Neural crest cell (in vitro differentiated cells): ENCODE data around the gene CSNK2B. TPM values are rescaled to one million over a fixed set of nuclear protein-coding genes. Genes with fewer than 3 reads are reported as not detected.

ENCODE experiments used
- DNase-seq: peaks from one replicate; pipeline ENCODE4 v3.0.0; 2021; ENCODE audit warnings: low read depth, mixed read lengths, low spot score
- H3K27ac Mint-ChIP-seq: one replicate; pipeline ENCODE4 v1.8.0; 2021; ENCODE audit warnings: mild to moderate bottlenecking, mixed read lengths; ENCODE audit not compliant: unreplicated experiment
- H3K27me3 Mint-ChIP-seq: 2 replicates; pipeline ENCODE4 v1.8.0; 2021; ENCODE audit warnings: low read depth, mild to moderate bottlenecking, mixed read lengths
- H3K36me3 Mint-ChIP-seq: 2 replicates; pipeline ENCODE4 v1.8.0; 2021; ENCODE audit warnings: low read depth, mild to moderate bottlenecking, mixed read lengths
- H3K4me1 Mint-ChIP-seq: 2 replicates; pipeline ENCODE4 v1.8.0; 2021; ENCODE audit warnings: mixed read lengths
- H3K4me3 Mint-ChIP-seq: one replicate; pipeline ENCODE4 v1.8.0; 2021; ENCODE audit warnings: mild to moderate bottlenecking, mixed read lengths
- H3K9me3 Mint-ChIP-seq: 2 replicates; pipeline ENCODE4 v1.8.0; 2021; ENCODE audit warnings: mixed read lengths
- total RNA-seq: library from RNA; stranded (reverse); gene quantifications from 2 replicates; pipeline ENCODE4 v1.2.1, GENCODE V29; 2021
- TF ChIP-seq, protein P1 (sequence below): fragments of 200-600 bp; sonication (generic); conservative IDR thresholded peaks from 2 replicates; pipeline ENCODE4 v1.5.0; 2021; ENCODE audit warnings: antibody characterized with exemption, mild to moderate bottlenecking

Gene CSNK2B
- total RNA-seq, 1 donor from 2014 or later = 188 TPM

DNA sequence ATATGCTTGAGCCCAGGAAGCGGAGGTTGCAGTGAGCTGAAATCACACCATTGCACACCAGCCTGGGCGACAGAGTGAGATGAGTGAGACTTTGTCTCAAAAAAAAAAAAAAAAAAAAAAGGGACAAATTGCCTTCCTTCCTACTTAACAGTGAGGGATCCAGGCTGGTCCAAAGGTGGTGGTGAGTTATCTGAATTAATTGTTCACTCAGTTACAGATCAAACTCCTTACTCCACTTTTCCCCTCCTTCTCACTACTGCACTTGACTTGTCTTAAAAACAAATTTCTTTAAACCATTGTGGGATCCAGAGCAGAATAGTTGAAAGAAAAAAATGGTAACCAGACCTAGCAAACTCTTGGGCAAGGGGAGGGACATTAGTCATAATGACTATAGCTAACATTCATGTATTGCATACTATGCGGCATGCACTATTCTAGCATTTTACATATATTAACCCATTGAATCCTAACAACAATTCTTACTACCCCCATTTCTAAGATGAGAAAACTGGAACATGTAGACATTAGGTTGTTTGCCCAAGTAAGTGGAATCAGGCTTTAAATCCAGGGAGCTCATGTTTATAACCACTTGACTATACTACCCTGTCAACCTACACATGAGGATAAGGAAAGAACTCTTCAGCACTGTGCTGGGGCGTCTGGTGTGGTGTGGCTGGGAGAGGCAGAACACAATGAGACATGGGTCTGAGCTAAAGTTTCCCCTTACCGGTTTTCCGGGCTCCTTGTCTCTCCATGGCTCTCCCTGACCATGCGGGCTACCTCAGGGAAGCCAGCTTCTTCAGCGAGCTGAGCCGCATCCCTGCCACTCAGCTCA is 2.5 kb upstream of the CSNK2B start:
- Mint-ChIP-seq H3K4me3 (peak overlapping the region; percentile 93), H3K27me3 (no peaks in the 10 kb centered on the region), H3K36me3 (peaks cover 8% of the 10 kb centered on the region), H3K9me3 (no peaks in the 10 kb centered on the region), H3K27ac (no peak overlapping the region), H3K4me1 (peaks cover 60% of the 10 kb centered on the region)
- DNase-seq = no peak
- TF ChIP-seq, protein P1, sequence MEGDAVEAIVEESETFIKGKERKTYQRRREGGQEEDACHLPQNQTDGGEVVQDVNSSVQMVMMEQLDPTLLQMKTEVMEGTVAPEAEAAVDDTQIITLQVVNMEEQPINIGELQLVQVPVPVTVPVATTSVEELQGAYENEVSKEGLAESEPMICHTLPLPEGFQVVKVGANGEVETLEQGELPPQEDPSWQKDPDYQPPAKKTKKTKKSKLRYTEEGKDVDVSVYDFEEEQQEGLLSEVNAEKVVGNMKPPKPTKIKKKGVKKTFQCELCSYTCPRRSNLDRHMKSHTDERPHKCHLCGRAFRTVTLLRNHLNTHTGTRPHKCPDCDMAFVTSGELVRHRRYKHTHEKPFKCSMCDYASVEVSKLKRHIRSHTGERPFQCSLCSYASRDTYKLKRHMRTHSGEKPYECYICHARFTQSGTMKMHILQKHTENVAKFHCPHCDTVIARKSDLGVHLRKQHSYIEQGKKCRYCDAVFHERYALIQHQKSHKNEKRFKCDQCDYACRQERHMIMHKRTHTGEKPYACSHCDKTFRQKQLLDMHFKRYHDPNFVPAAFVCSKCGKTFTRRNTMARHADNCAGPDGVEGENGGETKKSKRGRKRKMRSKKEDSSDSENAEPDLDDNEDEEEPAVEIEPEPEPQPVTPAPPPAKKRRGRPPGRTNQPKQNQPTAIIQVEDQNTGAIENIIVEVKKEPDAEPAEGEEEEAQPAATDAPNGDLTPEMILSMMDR = no peak

DNA sequence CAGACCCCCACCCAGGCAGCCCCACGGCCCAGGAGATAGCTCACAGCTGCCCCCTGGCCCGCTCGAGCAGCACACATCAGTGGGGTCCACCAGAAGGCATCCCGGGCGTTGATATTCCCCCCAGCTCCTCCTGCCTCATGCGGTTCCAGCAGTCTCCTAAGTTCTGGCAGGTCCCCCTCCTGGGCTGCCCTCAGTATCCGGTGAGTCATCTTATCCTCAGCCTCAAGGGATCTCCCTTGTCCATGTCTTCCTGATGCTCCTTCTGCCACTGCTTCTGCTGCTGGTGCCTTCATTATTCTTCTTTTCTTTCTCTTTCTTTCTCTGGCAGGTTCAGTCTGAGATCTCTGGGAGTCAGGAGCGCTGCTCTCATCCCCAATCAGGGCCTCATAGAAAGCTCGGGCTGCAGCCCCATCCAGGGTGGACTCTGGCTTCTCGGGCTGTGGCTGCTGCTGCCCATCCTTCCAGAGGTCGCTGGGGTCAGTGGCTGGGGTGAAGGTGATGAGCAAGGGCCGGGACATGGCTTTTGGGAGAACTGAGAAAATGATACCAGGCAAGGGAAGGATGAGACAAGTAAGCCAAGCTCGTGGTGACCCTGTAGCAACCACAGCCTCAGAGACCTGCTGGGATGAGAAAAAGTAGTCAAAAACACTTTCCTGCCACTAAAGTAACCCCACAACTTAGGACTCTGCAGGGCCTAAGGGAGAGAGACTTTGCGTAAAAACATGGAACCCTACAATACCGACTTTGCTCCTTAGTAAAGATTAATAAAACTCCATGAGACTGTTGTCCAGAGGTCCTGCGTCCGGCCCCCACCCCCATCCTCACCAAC is 1.7 kb upstream of the CSNK2B start:
- Mint-ChIP-seq H3K27ac (peak overlapping the region; percentile 81), H3K4me1 (peaks cover 53% of the 10 kb centered on the region), H3K4me3 (peak overlapping the region; percentile 93), H3K9me3 (no peaks in the 10 kb centered on the region), H3K27me3 (no peaks in the 10 kb centered on the region), H3K36me3 (peaks cover 8% of the 10 kb centered on the region)
- TF ChIP-seq, protein P1 = no peak
- no peak for DNase-seq

DNA sequence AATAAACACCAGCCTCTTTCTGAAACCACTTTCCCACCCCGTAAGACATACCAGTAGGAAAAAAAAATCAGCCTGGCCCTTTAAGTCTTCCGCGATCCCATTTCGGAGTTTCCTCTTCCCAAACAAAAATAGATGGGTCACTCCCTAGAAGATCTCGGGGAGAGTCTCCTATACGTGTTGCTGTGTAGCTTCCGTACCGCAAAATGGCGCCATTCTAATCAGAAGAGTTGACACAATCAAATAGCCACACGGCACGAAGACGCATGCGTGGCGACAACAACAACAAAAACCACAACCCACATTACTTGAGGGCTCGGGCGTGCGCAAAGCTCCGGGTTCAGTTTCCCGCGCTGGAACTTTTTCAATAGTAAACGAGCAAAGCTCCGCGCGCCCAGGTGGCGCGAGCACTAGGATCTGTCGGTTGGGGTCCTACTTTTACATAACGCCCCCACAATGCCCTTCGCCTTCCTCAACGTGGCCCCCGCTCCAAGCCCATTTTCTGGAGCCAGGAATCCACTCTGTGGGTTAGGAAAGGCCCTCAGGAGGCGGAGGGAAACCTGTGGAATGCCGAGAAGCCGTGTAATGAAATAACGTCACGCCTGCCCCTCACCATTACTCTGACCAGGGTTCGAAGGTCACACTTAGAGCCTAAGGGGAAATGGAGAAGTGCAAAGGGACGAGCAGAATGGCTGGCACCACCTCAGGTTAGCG is 935 bp upstream of the CSNK2B start, which contains the start of gene GPANK1:
Gene GPANK1 (minus strand): TSS at position 208 of the 711 bp plus-strand sequence. CDS start 519 bp downstream, outside the sequence.
- TF ChIP-seq, protein P1 = no peak
- Mint-ChIP-seq H3K27ac (peak within 1 kb of the TSS; percentile 81), H3K4me3 (peak within 1 kb of the TSS; percentile 93), H3K9me3 (no peaks in the 10 kb centered on the region), H3K36me3 (peaks cover 8% of the 10 kb centered on the region), H3K27me3 (no peaks in the 10 kb centered on the region), H3K4me1 (peaks cover 45% of the 10 kb centered on the region)
- DNase-seq = peak; percentile 74

DNA sequence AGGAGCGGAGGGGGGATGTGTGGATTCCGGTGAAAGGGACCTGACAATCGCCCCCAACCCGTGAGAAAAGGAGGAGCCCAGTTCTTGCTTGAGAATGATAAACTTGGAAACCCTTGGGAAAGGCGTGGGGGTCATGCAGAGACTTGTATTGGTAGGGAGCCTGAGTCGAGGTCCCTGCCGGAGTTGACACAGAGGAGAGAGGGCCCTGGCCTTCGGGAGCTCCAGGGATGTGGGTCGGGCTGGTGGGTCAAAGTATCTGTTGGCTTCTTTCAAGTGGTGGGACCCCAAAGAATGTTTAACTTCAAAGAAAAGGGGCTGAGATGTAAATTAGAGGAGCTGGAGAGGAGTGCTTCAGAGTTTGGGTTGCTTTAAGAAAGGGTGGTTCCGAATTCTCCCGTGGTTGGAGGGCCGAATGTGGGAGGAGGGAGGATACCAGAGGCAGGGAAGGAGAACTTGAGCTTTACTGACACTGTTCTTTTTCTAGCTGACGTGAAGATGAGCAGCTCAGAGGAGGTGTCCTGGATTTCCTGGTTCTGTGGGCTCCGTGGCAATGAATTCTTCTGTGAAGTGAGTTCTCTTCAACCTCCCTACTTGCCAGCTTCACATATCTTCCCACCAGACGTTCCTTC is 571 bp downstream of the CSNK2B start:
- no peak for DNase-seq
- Mint-ChIP-seq H3K27ac (peak overlapping the region; percentile 81), H3K27me3 (no peaks in the 10 kb centered on the region), H3K4me3 (peak overlapping the region; percentile 93), H3K9me3 (no peaks in the 10 kb centered on the region), H3K4me1 (peaks cover 33% of the 10 kb centered on the region), H3K36me3 (peaks cover 8% of the 10 kb centered on the region)
- TF ChIP-seq, protein P1 = no peak

DNA sequence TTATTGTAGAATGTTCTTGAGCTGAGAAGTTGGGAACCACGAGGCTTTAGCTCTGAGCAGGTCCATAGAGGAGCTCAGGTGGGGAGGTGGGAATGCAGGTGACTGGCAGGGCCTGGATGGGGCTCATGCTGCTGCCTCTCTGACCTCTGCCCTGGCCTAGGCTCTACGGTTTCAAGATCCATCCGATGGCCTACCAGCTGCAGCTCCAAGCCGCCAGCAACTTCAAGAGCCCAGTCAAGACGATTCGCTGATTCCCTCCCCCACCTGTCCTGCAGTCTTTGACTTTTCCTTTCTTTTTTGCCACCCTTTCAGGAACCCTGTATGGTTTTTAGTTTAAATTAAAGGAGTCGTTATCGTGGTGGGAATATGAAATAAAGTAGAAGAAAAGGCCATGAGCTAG is 3.8 kb downstream of the CSNK2B start, which contains the start of gene LY6G5B:
Gene LY6G5B (plus strand): TSS at position 301 of the 400 bp plus-strand sequence. CDS start 975 bp downstream, outside the sequence.
- Mint-ChIP-seq H3K4me1 (peaks cover 16% of the 10 kb centered on the region), H3K27me3 (no peaks in the 10 kb centered on the region), H3K27ac (no peak within 1 kb of the TSS), H3K36me3 (peaks cover 7% of the 10 kb centered on the region), H3K4me3 (peak within 1 kb of the TSS; percentile 79), H3K9me3 (no peaks in the 10 kb centered on the region)
- DNase-seq = no peak
- TF ChIP-seq, protein P1 = no peak
